Sigmoid colon (tissue), 7 donors: Measurements from ENCODE around the gene TGM3. TPM values are rescaled to one million over a fixed set of nuclear protein-coding genes. Genes with fewer than 3 reads are reported as not detected.

Source experiments
- DNase-seq: peaks from one replicate; pipeline ENCODE4 v3.0.0-alpha.2; 2019
- H3K27ac ChIP-seq, 4 donors: fragments of 200-600 bp; sonication (generic); one replicate each; pipeline ENCODE4 v1.5.1; 2016 to 2019; ENCODE audit warnings: mild to moderate bottlenecking in 1 of 4
- H3K27me3 ChIP-seq, 3 donors: fragments of 200-600 bp; sonication (generic); one replicate each; pipeline ENCODE4 v1.5.1; 2019; ENCODE audit warnings: mild to moderate bottlenecking in 1 of 3
- H3K36me3 ChIP-seq, 4 donors: fragments of 200-600 bp; sonication (generic); one replicate each; pipeline ENCODE4 v1.5.1; 2016 to 2019
- H3K4me1 ChIP-seq, 4 donors: fragments of 200-600 bp; sonication (generic); one replicate each; pipeline ENCODE4 v1.5.1; 2017 to 2019
- H3K4me3 ChIP-seq, 4 donors: fragments of 200-600 bp; sonication (generic); one replicate each; pipeline ENCODE4 v1.5.1; 2017 to 2019; ENCODE audit warnings: mild to moderate bottlenecking in 2 of 4, moderate library complexity in 1 of 4
- H3K9me3 ChIP-seq, 4 donors: fragments of 200-600 bp in 3 of 4; sonication (generic) in 3 of 4; one replicate each; pipeline versions ENCODE4 v1.5.1 to v1.6.1; 2013 to 2019
- CTCF ChIP-seq, 4 experiments: fragments of 450-650 bp in 3 of 4; fragments of 200-600 bp in 1 of 4; IDR thresholded peaks; one replicate each; pipeline ENCODE4 v1.5.1; 2016 to 2019; ENCODE audit warnings: antibody characterized with exemption in 4 of 4, mild to moderate bottlenecking in 3 of 4, moderate library complexity in 2 of 4
- EP300 ChIP-seq, 4 donors: sonication (generic); formaldehyde crosslinking; IDR thresholded peaks; one replicate each; pipeline ENCODE4 v1.6.1; 2017; ENCODE audit warnings: antibody characterized with exemption in 4 of 4
- POLR2A ChIP-seq, 2 donors: fragments of 450-650 bp; IDR thresholded peaks; one replicate each; pipeline ENCODE4 v1.6.1; 2016; ENCODE audit warnings: antibody characterized with exemption in 2 of 2, mild to moderate bottlenecking in 2 of 2, moderate library complexity in 2 of 2
- POLR2AphosphoS5 ChIP-seq, 4 donors: sonication (generic); formaldehyde crosslinking; IDR thresholded peaks; one replicate each; pipeline ENCODE4 v1.6.1; 2017; ENCODE audit warnings: antibody characterized with exemption in 4 of 4
- WGBS, 2 donors: extraction: QIAGEN DNeasy Blood & Tissue Kit; methylation state at CpG; one replicate each; pipeline ENCODE4 v1.1.7; 2013; 5-methylcytosine and 5-hydroxymethylcytosine counted together
- intact Hi-C: fragments of 100-400 bp; cut with DNase I; formaldehyde crosslinking; loops from one replicate; pipeline ENCODE4 v1.15.1; 2023
- polyA plus RNA-seq, 3 donors: library from polyadenylated mRNA; stranded (reverse); fragments of 200-250 nt; gene quantifications; one replicate each; pipeline ENCODE4 v1.2.3, GENCODE V29; 2013
- total RNA-seq, 4 donors: library from RNA; depleted of rRNA; stranded (reverse); fragments of >200 nt; gene quantifications; one replicate each; pipeline ENCODE4 v1.1.0, GENCODE V29; 2016
- donor health status: healthy with polysubstance abuse.
- donor health status: Bipolar disorder and iron deficiency.
- donor health status: healthy.

TGM3 gene
- total and polyA plus RNA-seq, 7 donors = 0.23 to 3.0 (median 0.42) TPM; not detected in 4

- Histone ChIP-seq H3K36me3 (no peaks in the 10 kb centered on the region), H3K27ac (no peak overlapping the region), H3K4me3 (no peak overlapping the region), H3K4me1 (no peaks in the 10 kb centered on the region), H3K27me3 (no peaks in the 10 kb centered on the region), H3K9me3 (no peaks in the 10 kb centered on the region)
- no peak for TF ChIP-seq POLR2AphosphoS5 (IDR thresholded peaks at IDR 0.05)
- no peak for TF ChIP-seq POLR2A (IDR thresholded peaks at IDR 0.05)
- no peak for TF ChIP-seq EP300 (IDR thresholded peaks at IDR 0.05)
- no peak for TF ChIP-seq CTCF (IDR thresholded peaks at IDR 0.05)
- no peak for DNase-seq
- 28 to 43% methylated on average over 9 of the region's 9 CpGs for WGBS, 2 donors
- intact Hi-C loops = no loop called here
Observed at GRCh38 chr20:2379511-2380229, 83.9 kb downstream of the TGM3 start.

- Histone ChIP-seq H3K27ac (no peak within 1 kb of the TSS), H3K36me3 (no peaks in the 10 kb centered on the region), H3K4me1 (no peaks in the 10 kb centered on the region), H3K9me3 (no peaks in the 10 kb centered on the region), H3K27me3 (no peaks in the 10 kb centered on the region), H3K4me3 (no peak within 1 kb of the TSS)
- intact Hi-C loops = no loop called here
- no peak for DNase-seq
- TF ChIP-seq EP300 (IDR thresholded peaks at IDR 0.05) (no peak), POLR2A (IDR thresholded peaks at IDR 0.05) (no peak), POLR2AphosphoS5 (IDR thresholded peaks at IDR 0.05) (no peak), CTCF (IDR thresholded peaks at IDR 0.05) (no peak)
- 83 to 89% methylated on average over 10 of the region's 10 CpGs for WGBS, 2 donors
Observed at GRCh38 chr20:2380601-2381000, 84.8 kb downstream of the TGM3 start, which contains the start of gene TGM6. TSS of gene TGM6 (plus strand) at chr20:2380901. CDS start at chr20:2380969, 68 bp downstream.

GRCh38 chr20:2381303-2381702 is 85.5 kb downstream of the TGM3 start:
- no peak for TF ChIP-seq CTCF (IDR thresholded peaks at IDR 0.05)
- TF ChIP-seq POLR2A (IDR thresholded peaks at IDR 0.05) = no peak
- TF ChIP-seq POLR2AphosphoS5 (IDR thresholded peaks at IDR 0.05) = no peak
- TF ChIP-seq EP300 (IDR thresholded peaks at IDR 0.05) = no peak
- no peaks in the 10 kb centered on the region for H3K27me3 ChIP-seq
- H3K36me3 ChIP-seq = no peaks in the 10 kb centered on the region
- no peak overlapping the region for H3K27ac ChIP-seq
- intact Hi-C loops = no loop called here
- H3K4me3 ChIP-seq = no peak overlapping the region
- WGBS, 2 donors = 74 to 78% methylated on average over 7 of the region's 7 CpGs
- no peaks in the 10 kb centered on the region for H3K9me3 ChIP-seq
- no peaks in the 10 kb centered on the region for H3K4me1 ChIP-seq
- no peak for DNase-seq

GRCh38 chr20:2382833-2383232 is 87.0 kb downstream of the TGM3 start:
- intact Hi-C loops = no loop called here
- H3K27me3 ChIP-seq = no peaks in the 10 kb centered on the region
- H3K4me1 ChIP-seq = no peaks in the 10 kb centered on the region
- H3K9me3 ChIP-seq = peaks cover 0 to 3% (median 0%) of the 10 kb centered on the region in 4 donors
- DNase-seq = no peak
- TF ChIP-seq POLR2A (IDR thresholded peaks at IDR 0.05) (no peak), CTCF (IDR thresholded peaks at IDR 0.05) (no peak), EP300 (IDR thresholded peaks at IDR 0.05) (no peak), POLR2AphosphoS5 (IDR thresholded peaks at IDR 0.05) (no peak)
- WGBS, 2 donors = 96 to 99% methylated on average over 2 of the region's 2 CpGs
- no peak overlapping the region for H3K27ac ChIP-seq
- H3K36me3 ChIP-seq = no peaks in the 10 kb centered on the region
- no peak overlapping the region for H3K4me3 ChIP-seq
